SKM-1 treated with dmso at 0.1 percent for 144 hours (cell line): ENCODE data around the gene PITPNM1.
A peak's percentile ranks its signal among the peaks of the same experiment; 100 is the strongest.
"Not testable (repeated sequence)": the region's sequence is repeated elsewhere in the genome, so short reads cannot be mapped to it uniquely, and the experiment has no call there.

Experiments used
- DNase-seq: peaks from one replicate; lab custom pipeline; 2025; ENCODE audit not compliant: unreplicated experiment; lab: John Stamatoyannopoulos, UW

Gene PITPNM1

GRCh38 chr11:67491276-67492068, 13.7 kb downstream of the PITPNM1 start:
- DNase-seq = no peak

DNA sequence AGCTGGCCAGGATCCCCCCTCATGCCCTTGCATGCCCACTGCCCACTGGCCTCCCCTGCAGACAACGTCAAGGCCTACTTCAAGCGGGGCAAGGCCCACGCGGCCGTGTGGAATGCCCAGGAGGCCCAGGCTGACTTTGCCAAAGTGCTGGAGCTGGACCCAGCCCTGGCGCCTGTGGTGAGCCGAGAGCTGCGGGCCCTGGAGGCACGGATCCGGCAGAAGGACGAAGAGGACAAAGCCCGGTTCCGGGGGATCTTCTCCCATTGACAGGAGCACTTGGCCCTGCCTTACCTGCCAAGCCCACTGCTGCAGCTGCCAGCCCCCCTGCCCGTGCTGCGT, 14.5 kb downstream of the PITPNM1 start:
- DNase-seq = no peak

GRCh38 chr11:67489885-67490726, 15.1 kb downstream of the PITPNM1 start:
- no peak for DNase-seq

DNA sequence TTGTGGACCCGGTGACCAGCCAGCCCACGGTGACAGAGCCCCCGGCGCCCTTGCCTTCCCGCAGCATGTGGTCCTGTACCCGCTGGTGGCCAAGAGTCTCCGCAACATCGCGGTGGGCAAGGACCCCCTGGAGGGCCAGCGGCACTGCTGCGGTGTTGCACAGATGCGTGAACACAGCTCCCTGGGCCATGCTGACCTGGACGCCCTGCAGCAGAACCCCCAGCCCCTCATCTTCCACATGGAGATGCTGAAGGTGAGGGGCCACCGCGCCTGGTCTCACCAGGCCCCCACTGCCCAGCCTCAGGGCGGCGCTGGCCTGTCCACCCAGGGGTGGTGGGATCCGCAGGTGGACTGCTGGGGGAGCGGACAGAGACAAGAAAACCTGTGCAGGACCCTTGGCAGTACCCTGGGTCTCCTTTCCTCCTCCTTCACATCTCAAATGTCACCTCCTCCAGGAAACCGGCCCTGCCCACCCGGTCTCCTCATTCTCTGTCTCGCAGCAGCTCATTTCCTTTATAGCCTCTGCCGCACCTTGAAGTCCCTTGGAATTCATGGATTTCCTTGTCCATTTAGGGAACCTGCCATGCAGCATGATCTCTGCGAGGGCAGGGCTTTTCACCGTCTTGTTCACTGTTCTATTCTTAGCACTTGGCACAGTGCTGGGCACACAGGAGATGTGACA, 15.8 kb downstream of the PITPNM1 start:
- DNase-seq = no peak

GRCh38 chr11:67486481-67487195, 18.5 kb downstream of the PITPNM1 start:
- DNase-seq = no peak

DNA sequence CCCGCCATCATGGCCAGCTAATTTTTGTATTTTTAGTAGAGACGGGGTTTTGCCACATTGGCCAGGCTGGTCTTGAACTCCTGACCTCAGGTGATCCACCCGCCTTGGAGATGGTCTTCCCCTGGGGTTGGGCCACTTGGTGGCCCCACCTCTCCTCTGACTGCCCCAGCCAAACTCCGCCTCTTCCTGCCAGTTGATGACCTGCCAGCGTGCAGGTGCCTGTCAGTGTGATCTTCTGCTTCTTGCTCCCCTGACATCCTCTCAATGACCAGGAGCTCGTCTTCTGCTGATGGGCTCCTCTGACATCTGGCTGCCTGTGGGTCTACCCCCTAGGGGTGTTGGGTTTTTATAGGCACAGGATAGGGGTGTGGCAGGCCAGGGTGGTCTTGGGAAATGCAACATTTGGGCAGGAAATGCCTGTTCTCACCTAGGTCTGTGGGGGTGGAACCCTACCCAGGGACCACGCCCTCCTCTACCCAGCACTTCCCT, 19.2 kb downstream of the PITPNM1 start:
- not testable (repeated sequence) for DNase-seq

- DNase-seq = peak; percentile 31
Measured at GRCh38 chr11:67484847-67485311, 20.3 kb downstream of the PITPNM1 start.

DNA sequence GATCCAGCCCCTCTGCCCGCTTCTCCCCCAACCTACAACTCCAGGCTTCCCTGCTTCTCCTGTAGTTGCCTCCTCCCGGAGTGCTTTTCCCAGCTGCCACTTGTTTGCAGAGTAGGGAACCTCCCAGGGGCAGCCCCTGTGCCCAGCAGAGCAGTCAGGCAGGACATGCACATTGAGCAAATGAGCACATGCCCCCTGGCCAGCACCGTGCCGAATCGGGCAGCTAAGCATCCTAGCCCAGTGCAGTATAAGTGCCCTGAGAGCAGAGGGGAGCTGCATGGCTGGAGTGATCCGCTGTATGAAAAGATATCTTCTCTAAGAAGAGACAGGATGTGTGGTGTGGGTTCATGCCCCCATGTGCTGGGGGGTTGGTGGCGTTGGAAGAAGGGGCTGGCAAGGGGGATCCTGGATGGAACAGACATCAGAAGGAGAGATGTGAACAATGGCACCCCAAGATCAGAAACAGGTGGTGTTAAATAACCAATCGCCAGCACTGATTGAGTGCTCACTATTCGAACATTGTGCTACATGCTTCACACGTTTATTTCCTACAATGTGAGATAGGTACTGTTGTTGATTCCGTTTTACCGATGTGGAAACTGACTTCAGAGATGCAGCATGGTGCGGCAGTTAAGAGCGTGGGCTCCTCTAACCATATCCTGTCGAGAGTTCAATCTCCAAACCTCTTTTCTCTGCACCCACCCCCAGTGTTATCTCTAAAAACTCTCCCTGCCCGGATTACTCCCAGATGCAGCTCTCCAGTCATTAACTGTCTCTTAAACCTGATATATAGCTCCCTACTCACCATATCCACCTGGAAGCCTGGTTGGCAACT, 21.1 kb downstream of the PITPNM1 start:
- DNase-seq = no peak

DNA sequence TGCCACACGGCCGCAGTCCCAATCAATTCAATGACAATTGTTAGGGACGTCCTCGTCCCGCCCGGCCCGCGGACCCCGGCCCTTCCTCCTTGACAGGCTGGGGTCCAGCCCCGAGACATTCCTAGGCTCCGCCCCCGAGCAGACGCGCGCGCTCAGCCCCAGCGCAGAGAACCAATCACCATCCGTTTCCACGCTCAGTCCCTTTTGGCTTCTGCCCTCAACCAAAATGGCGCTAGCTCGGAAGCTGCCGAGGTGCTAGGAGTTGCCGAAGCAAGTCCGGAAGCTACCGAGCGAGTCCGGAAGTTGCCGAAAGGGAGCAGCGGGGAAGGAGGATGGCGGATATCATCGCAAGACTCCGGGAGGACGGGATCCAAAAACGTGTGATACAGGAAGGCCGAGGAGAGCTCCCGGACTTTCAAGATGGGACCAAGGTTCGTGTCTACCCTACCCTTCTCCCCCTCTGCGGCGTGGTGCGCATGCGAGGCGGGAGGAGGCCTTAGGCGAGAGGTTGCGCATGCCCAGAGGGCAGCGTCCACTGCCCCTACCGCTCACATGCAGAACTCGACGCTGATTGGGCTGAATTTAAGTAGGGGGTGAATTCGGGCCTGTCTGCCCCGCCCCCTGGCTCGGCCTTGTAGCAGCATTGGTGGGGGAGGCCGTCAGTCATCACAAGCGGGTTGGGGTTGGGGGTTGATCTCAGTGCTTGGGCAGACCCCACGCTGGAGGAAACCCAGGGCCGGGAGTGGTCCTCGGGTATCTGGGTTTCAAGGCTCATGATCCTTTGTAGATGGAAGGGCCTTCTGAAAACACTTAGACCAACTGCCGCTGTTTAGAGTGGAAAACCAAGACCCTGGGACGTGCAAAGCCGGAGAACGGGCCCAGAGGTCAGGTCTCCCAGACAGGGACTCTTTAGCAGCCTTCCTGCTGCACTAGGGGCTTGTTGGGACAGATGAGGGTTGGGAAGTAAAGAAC, 22.1 kb downstream of the PITPNM1 start, which contains the start of gene AIP:
Gene AIP, plus strand, starts transcription at position 200 of the 972 bp plus-strand sequence. Its CDS starts 133 bp downstream, at position 333.
- peak; percentile 97 for DNase-seq

- DNase-seq = peak; percentile 75
Measured at GRCh38 chr11:67482275-67482826, 22.8 kb downstream of the PITPNM1 start.

GRCh38 chr11:67477344-67478050, 27.7 kb downstream of the PITPNM1 start:
- not testable (repeated sequence) for DNase-seq

DNA sequence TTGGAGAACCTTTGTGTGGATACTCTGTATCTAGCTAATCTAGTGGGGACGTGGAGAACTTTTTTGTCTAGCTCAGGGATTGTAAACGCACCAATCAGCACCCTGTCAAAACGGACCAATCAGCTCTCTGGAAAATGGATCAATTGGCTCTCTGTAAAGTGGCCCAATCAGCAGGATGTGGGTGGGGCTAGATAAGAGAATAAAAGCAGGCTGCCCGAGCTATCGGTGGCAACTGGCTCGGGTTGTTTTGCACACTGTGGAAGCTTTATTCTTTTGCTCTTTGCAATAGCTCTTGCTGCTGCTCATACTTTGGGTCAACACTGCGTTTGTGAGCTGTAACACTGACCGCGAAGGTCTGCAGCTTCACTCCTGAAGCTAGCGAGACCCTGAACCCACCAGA, 28.5 kb downstream of the PITPNM1 start:
- not testable (repeated sequence) for DNase-seq

- DNase-seq = no peak
Measured at GRCh38 chr11:67472882-67473281, 32.3 kb downstream of the PITPNM1 start.

- DNase-seq = no peak
Measured at GRCh38 chr11:67470337-67471002, 34.7 kb downstream of the PITPNM1 start.

GRCh38 chr11:67469508-67469811, 35.7 kb downstream of the PITPNM1 start:
- no peak for DNase-seq

DNA sequence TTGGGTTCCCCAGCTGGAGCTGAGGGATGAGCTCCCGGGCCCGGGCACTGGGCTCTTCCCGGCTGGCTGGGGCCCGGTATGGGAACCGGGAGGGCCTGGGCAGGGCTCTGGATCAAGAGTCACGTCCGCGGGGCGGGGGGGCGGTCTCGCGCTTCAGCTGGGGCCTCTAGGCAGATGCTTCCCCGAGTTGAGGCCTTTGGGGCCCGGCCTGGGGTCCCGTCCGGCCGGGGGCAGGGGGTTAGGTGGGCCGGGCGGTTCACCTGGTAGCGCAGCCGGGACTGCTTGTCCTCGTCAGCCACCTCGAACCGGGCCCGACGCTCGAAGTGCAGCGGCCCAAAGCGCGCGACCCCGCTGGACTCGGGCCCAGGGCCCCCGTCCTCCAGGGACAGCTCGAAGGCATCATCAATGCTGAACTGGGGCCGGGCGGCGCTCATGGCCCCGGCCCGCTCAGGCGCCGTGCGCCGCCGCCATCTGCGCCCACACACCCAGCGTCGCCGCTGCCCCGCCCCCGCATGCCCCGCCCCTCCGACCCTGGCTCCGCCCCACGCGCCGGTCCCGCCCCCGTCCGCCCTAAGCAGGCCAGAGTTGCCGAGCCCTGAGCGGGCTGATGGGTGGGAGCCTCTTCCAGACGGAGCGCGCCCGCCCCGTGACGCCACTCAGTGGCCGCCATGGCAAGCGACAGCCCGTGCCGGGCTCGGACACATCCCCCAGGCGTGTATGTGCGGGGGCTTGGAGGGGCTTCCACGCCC, 36.2 kb downstream of the PITPNM1 start, which contains the start of gene TMEM134:
Gene TMEM134, minus strand, starts transcription at position 493 of the 749 bp plus-strand sequence. Its CDS starts 59 bp downstream, at position 434.
- DNase-seq = peak; percentile 79

DNA sequence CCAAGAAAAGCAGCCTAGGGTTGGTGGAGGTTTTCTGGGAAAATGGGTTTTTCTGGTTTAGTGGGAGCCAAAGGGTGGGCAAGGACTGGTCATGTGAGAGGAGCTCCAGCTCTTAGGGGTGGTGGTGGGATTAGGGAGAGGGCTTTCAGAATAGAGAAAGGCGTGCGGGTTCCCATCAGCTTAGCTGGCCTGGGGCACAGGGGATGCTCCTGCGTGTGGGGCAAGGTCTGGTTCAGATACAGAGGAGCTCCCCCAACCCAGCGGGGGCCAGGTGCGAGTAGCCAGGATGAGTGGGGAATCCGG, 36.8 kb downstream of the PITPNM1 start:
- no peak for DNase-seq
